ENCODE results near the gene SFTA2.
A peak's percentile ranks its signal among the peaks of the same experiment; 100 is the strongest.

SFTA2 gene
- 0 to 0.77 (median 0) reads per million in 17 experiments for total RNA-seq

DNA sequence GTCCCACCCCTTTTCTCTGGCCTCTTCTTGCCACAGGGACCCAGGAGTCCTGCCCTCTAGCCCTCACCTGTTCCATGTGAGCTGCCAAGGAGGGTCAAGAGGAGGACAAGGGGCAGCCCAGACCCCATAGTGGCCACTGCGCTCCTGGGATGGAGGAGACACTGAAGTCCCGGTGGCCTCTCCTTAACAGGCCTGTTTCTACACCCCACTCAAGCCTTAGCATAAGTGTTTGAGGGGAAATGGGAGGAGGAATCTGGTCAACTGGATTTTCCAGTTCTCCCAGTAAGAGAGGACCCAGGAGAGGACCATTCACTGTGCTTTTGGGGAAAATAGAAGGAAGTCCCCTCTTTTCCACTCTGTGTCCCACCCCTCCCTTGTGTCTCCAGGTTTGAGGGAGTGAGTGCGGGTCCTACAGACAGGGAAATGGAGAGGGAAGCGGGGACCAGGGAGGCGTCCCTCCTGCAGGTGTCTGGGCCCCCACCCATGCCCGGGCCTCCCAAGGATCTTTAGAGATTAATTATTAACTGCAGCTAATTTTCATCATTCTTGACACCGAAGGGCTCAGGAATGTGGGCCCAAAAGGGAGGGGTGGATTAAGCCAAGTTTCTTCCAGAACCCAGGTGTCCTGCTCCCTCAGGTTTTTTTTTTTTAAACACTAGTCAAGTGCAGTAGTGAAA lies at the start of gene SFTA2:
TSS of gene SFTA2 (minus strand) at position 202 of the 677 bp plus-strand sequence. CDS start at position 128, 74 bp downstream.
- no peak for DNase-seq

DNA sequence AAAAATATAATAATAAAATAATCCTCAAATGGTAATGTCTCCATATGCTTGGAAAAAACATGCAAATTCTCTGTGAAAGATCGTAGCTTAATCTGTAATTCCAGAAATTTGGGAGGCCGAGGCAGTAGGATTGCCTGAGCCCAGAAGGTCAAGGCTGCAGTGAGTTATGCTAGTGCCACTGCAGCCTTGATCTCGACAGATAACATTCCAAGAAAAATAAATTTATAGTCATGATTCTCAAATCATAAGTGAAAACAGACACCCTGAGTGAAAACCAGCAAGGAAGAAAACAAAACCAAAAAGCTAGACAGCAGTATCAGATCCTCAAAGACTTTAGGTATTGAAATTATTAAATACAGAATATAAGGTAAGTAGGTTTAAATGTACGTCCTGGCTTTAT lies 47.7 kb upstream of the SFTA2 start:
- DNase-seq = no peak

DNA sequence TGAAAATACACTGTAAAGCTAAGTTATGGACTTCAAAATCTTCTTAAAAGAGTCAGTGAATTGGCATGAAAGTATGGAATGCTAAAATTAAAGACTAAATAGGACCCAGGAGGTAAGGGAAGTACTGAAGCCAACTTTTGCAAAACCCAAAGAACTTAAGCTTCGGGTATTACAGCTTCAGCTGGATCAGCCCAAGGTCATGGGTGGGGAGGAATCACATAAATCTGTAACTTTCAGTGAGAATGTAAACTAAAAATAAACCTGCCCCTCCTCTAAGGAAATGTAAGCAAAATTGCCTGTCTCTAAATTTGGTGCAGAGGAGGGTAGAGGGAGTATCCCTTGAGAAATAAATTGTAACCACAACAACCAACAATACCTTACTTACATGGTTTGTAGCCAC lies 47.2 kb upstream of the SFTA2 start:
- DNase-seq = no peak

DNA sequence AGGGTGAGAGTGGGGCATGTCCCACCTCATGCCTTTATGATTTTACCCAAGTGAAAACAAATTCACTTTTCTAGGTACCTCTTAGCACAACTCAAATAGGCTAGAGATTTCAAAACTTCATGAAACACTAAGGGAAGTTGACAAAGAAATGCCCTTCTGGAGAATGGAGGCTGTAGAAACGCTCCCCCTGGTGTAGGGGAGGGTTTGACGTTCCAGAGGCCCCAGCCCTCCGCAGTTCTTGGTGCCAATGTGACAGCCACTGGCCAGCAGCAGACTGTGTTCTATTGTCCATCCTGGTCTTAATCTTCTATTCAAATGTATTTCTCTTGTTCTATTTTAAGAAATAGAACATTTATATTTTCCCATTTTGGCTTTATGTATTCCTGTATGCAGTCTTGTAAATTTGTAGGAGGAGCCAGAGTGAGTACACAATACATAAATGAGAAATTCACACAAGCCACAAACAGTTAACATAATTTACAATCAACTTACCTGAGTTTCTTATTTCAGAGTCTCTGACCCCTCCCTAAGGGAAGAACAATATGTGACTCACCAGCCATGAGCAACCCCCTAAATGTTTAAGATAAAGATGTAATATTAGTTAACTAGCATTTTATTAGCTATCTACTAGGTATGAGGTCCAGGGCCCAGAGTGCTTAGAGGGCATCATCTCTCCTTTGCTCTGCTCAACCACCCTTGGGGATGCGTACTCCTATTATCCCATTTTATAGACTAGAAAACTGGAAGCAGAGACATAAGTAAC lies 42.7 kb upstream of the SFTA2 start:
- no peak for DNase-seq

DNA sequence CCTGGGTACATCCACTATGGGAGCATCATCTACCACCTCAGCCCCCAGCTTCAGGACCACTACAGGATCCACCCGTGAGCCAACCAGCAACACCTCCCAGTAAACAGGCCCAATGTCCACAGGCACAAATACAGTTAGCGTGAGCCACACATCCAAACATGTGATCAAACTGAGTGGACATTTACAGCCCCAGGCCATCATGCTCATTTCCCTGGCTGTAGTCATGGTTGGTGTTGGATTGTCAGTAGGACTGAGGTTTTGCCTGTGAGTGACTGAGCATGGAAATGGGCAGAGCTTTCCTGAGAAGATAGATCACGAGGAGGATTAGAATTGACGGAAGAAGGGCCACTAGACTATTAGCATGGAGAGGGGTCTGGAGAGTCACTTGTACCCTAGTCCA lies 40.8 kb upstream of the SFTA2 start:
- no peak for DNase-seq

DNA sequence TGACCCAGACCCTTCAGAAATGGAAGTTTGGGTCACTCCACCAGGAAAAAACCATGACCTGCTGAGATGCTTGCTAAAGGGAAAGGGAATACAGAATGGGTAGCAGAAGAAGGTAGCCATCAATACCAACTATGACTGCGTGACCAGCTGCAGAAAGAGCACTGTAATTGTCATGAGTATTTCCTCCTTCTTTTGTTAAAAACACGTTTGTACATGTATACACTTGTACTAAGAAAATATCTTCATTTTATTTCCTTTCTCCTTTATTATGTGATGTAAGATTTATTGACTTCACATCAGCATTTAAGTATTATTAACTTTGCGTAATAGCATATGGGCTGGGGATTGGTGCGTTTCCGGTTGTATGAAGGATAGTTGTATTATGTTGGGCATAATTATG lies 39.0 kb upstream of the SFTA2 start:
- no peak for DNase-seq

DNA sequence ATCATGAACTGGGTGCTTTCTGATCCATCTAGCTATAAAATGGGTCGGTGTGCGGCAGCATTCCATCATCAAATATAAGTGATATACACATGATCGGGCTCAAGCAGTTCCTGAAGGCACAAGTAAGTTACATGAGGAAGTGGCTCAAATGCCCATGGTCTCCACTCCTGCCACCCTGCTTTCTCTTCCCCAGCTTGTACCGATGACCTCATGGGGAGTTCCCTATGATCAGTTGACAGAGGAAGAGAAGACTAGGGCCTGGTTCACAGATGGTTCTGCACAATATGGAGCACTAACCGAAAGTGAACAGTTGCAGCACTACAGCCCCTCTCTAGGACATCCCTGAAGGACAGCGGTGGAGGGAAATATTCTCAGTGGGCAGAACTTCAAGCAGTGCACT lies 37.2 kb upstream of the SFTA2 start:
- peak; percentile 75 to 85 (median 82) for DNase-seq

DNA sequence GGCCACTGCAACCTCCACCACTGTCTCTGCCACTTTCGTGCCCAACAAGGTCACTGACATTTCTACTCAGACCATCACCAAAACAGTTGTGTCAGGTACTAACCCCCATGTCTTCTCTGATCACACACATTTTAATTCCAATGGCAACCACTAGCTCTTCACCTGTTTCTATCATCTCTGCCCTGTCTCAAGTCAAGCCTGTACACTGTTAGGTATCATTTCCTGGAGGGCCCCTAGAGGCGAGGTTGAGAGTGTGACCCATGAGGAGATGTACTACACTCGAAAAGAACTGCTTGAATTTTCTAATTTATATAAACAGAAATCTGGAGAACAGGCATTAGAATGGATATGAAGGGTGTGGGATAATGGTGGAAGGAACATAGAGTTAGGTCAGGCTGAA lies 34.2 kb upstream of the SFTA2 start:
- no peak for DNase-seq

DNA sequence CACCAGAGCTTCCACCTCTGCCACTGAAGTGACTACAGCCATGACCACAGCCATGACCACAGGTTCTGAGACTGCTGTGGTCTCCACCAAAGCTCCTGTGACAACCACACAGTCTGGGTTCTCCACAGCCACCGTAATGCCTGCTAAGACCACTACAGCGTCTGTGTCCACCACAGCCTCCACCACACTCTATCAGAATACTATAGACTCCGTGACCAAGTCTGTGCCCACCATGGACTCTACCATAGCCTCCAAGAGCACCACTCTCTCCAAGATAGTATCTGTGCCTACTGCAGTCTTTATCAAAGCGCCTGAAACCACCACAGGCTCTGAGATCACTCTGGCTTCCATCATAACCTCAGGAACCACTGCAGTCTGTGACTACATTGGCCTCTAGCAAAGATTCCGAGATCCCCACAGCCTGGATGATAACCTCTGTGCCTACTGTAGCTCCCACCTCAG lies 33.2 kb upstream of the SFTA2 start:
- no peak for DNase-seq

DNA sequence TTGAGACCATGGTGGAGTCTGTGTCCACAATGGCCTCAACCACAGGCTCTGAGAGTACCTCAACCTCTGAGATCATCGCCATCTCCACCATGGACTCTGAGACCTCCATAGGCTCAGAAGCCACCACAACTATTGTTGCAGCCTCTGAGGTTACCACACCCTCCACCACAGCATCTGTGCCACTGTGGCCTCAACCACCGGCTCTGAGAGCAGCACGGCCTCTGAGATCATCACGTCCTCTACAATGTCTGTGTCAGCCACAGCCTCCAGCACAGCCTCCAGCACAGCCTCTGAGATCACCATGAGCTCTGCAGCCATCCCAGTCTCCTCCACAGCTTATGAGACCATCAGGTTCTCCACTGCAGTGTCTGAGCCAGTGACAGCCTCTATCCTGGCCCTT lies 32.1 kb upstream of the SFTA2 start:
- DNase-seq = no peak

DNA sequence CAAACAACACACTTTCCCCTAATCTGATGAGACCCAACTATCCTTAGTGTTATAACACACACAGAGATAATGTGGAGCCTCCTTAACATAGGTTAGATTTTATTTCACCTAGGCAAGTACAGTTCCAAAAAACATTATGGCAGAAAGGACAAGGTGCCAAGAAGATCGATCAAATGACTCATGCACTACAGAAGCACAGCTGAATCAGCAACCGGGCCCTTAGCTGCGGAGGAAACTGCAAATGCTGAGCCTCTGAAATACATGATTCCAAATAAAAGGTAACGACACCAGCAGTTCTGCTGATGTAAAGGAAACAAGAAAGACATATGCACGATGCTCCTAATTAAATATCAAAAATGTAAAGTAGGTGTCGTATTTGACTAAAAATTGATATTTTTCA lies 31.7 kb upstream of the SFTA2 start:
- no peak for DNase-seq

DNA sequence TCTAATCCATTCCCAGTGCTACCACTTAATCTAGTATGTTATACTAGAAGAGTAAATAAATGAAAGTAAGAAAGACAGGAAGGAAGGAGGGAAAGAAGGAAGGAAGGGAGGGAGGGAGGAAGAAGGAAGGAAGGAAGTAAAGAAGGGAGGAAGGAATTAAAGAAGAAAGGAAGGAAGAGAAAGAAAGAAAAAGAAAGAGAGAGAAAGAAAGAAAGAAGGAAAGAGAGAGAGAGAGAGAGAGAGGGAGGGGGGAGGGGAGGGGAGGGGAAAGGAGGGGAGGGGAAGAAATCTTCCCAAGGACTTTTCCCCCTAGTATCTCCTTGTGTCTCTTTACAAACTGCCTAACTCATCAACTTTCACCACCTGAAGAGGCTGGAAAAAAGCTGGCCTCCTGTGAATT lies 30.7 kb upstream of the SFTA2 start:
- no peak for DNase-seq

DNA sequence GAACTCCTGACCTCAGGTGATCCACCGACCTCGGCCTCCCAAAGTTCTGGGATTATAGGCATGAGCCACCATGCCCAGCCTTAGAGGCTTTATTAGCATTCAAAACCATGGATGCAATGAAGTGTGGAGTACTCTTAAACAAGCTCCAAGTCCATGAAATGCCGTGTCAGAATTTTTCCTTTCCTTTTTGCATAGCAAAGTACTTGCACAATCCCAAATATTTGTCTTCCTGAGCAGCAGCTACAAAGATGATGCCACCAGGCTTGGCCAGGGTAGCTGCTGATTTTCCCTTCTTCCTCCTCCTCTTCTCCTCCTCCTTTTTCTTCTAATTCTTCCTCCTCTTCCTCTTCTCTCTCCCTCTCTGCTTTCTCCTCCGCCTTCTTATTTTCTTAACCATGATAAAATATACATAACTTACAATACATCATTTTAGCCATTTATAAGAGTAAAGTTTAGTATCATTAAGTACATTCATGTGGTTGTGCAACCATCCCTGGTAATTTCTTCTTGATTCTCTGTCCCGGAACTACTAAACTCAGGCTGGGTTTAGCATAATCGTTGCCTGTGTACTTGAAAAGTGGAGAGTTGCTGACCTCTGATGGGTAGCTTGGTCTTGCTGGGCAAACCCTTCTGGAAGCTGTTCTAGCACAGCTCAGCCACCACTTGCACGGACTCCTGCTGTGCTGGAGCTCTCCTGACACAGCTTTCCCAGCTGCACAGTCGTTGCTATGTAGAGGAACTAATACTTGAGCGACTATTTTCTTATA lies 29.1 kb upstream of the SFTA2 start:
- DNase-seq = peak in 1 of 4 experiments; percentile 11

DNA sequence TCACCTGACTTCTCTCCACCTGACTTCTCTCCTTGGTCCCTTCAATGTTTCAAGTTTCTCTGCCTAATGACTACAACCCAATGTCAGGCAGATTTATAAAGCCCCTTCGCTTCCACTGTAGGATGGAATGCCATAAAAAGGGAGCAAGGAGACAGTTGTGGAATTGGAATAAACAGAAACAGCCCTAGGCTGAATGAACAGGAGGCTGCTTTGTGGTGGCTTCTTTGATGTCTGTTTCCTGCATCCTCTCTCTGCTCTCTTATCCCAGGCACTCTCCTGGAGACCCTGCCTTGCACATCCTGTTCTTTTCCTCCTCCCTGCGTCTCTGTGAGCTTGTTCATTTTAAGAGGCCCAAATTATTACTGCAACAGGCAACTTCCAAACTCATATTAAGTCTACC lies 25.7 kb upstream of the SFTA2 start:
- DNase-seq = no peak

DNA sequence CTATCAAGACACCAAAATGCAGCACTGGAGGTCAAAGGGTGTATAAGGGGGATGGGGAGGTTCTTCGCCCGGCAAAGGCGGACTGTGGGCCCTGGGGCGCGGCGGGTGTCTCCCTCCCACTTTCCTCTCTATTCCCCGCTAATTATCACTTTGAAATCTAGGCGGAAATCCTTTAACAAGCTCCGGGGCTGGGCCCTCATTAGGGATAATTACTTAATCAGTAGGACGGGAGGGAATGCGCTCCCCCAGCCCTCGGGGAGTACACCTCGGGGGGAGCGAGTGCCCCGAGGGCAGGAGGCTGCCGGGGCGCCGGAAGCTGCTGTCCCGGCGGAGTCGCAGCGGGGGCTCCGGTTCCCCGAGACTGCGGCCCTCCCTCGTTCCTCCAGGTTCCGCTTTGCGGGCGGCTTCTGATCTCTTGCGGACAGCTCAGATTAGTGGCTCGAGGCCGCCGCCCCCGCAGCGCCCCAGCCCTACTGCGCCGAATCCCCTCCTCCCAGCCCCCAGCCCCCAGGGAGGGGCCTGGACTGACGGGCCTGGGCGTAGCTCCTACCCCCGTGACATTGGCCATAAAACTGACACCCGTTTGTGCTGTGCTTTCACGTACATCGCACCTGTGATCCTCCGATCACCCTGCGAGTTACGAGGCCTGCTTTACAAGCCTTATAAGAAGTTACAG lies 23.5 kb upstream of the SFTA2 start:
- DNase-seq = peak; percentile 67 to 87 (median 75)

DNA sequence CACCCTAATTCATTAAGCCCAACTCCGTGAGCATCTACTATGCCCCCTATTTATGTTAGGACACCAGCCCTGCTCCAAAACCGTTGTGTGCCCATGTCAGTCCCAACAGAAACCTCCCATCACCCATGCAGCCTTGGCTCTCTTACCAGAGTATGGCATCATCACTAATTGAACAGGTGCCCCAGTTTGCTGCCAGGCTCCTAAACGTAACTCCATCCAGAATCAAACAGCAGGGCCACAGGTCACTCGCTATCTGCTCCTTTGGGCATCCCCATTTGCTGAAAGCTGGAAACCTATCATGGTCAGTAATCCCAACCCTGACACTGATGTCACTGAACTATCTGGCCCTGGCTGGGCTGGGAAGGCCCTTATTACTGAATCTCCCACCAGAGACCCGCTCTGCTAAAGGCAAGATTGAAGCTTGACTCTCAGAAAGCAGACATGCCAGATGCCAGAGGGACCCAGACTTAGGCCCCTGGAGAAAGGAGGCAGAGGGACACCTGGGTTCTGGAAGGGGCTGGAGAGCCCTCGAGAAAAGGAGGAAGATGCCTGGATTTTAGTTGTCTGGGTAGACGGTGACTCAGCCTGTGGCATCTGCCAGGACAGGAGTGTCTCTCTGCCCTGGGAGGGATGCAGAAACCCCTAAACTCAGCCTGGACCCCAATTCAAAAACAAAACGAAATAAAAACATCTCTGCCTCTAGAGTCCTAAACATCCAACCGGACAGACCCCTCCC lies 22.8 kb upstream of the SFTA2 start:
- peak in 1 of 4 experiments; percentile 15 for DNase-seq

DNA sequence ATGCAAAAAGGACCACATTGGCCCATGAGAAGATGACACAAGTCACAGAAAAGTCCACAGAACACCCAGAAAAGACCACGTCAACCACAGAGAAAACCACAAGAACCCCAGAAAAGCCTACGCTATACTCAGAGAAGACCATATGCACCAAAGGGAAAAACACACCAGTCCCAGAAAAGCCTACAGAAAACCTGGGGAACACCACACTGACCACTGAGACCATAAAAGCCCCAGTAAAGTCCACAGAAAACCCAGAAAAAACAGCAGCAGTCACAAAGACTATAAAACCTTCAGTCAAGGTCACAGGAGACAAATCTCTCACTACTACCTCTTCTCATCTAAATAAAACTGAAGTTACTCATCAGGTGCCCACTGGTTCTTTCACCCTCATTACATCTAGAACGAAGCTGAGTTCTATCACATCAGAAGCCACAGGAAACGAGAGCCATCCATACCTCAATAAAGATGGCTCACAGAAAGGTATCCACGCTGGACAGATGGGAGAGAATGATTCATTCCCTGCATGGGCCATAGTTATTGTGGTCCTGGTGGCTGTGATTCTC lies 20.0 kb upstream of the SFTA2 start:
- no peak for DNase-seq

DNA sequence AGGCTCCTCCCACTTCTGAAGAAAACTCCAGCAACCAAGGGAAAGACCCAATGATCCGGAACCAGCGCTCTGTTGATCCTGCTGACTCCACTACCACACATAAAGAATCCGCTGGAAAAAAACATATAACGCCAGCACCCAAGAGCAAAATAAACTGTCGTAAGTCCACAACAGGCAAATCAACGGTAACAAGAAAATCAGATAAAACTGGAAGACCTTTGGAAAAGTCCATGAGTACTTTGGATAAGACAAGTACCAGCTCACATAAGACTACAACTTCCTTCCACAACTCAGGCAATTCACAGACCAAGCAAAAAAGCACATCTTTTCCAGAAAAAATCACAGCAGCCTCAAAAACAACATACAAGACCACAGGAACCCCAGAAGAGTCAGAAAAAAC lies 16.8 kb upstream of the SFTA2 start:
- DNase-seq = no peak

DNA sequence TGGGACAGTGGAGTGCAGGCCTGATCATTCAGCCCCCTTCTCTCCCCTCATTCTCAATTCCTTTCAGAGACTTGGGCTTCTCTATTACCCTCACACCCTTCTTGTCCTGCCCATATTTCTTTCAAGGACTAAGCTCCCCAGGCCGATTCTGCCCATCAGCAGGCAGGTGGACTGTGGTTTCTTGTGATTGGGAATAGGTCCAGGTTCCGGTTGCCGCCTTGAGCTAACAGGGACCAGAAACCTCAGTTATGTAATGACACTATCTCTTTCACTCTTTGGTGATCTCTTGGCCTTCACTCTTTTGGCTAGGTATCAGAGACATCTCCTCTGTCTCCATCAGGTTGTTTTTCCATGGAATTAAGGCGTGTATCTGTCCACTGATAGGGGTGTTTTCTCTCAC lies 15.3 kb upstream of the SFTA2 start:
- DNase-seq = no peak

DNA sequence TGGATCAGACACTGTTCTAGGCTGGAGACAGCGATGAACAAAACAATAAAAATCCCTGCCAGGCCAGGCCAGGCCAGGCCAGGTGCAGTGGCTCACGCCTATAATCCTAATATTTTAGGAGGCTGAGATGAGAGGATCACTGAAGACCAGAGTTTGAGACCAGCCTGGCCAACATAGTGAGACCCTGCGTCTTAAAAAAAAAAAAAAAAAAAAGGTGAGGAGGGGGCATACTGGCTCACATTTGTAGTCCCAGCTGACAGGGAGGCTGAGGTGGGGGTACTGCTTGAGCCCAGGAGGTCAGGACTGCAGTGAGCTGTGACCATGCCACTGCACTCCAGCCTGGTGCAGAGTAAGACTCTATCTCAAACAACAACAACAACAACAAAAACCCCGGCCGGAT lies 13.3 kb upstream of the SFTA2 start:
- DNase-seq = no peak

DNA sequence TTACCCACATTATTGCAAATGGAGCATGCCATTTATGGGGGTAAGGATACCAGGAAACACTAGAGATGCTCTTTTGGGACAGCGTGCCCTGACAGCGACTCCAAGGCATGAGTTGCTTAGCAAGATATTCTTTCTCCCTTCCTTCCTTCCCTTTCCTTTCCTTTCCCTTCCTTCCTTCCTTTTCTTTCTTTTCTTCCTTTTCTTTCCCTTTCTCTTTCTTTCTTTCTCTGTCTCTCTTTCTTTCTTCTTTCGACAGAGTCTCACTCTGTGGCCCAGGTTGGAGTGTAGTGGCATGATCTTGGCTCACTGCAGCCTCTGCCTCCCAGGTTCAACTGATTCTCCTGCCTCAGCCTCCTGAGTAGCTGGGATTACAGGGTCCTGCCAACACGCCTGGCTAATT lies 12.1 kb upstream of the SFTA2 start:
- no peak for DNase-seq

Data from suppressor macrophage (primary cell).